Measurements from ENCODE around the gene FAM131C.
"Not testable (repeated sequence)": the region's sequence is repeated elsewhere in the genome, so short reads cannot be mapped to it uniquely, and the experiment has no call there.

FAM131C gene

GRCh38 chr1:16039871-16040270 lies 33.6 kb downstream of the FAM131C start:
- DNase-seq; H3K9me3 ChIP-seq (ENCODE audit: control extremely low read depth in 1 of 5, control insufficient read depth in 4 of 5, insufficient read depth in 2 of 5, low read depth in 1 of 5, low read length in 4 of 5); CTCF ChIA-PET; POLR2A ChIA-PET; H3K27me3 ChIP-seq (replicated peaks in 2 of 5; ENCODE audit: control insufficient read depth in 4 of 5, insufficient read depth in 5 of 5, low read length in 4 of 5); H3K4me1 ChIP-seq (ENCODE audit: control extremely low read depth in 1 of 4, control insufficient read depth in 4 of 4, insufficient read depth in 4 of 4, low read length in 3 of 4); H3K4me3 ChIP-seq (ENCODE audit: control insufficient read depth in 1 of 7, extremely low read depth in 1 of 7, insufficient read depth in 4 of 7, low read depth in 2 of 7, low read length in 6 of 7); H3K27ac ChIP-seq (ENCODE audit: insufficient read depth in 1 of 2, low read depth in 1 of 2, low read length in 2 of 2, poor library complexity in 1 of 2, severe bottlenecking in 2 of 2); H3K36me3 ChIP-seq (ENCODE audit: control insufficient read depth in 4 of 4, insufficient read depth in 4 of 4, low read length in 3 of 4): not testable (repeated sequence)
- WGBS (ENCODE audit: insufficient coverage) = 100% methylated on average over 4 of the region's 8 CpGs

DNA sequence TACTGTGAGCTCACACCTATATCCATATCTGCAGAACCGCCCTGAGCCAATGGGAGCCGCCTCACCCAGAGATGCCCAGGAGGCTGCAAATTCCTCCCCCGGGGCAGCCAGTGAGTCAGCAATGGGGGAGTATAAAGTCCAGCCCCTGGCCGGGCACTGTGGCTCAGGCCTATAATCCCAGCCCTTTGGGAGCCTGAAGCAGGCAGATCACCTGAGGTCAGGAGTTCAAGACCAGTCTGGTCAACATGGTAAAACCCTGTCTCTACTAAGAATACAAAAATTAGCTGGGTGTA lies 34.9 kb downstream of the FAM131C start:
- Histone ChIP-seq H3K9me3 (ENCODE audit: control extremely low read depth in 1 of 5, control insufficient read depth in 4 of 5, insufficient read depth in 2 of 5, low read depth in 1 of 5, low read length in 4 of 5) (no peaks in the 10 kb centered on the region), H3K27ac (ENCODE audit: insufficient read depth in 1 of 2, low read depth in 1 of 2, low read length in 2 of 2, poor library complexity in 1 of 2, severe bottlenecking in 2 of 2) (no peak overlapping the region), H3K4me1 (ENCODE audit: control extremely low read depth in 1 of 4, control insufficient read depth in 4 of 4, insufficient read depth in 4 of 4, low read length in 3 of 4) (no peaks in the 10 kb centered on the region), H3K27me3 (replicated peaks in 2 of 5; ENCODE audit: control insufficient read depth in 4 of 5, insufficient read depth in 5 of 5, low read length in 4 of 5) (no peaks in the 10 kb centered on the region), H3K36me3 (ENCODE audit: control insufficient read depth in 4 of 4, insufficient read depth in 4 of 4, low read length in 3 of 4) (no peaks in the 10 kb centered on the region), H3K4me3 (ENCODE audit: control insufficient read depth in 1 of 7, extremely low read depth in 1 of 7, insufficient read depth in 4 of 7, low read depth in 2 of 7, low read length in 6 of 7) (no peak overlapping the region)
- CTCF ChIA-PET = interaction anchor here (0.9 to 1.6 kb wide), 2 partner anchors 20 to 30 kb away, joined by 3 to 4 read pairs; no protein-coding TSS in a partner anchor
- WGBS (ENCODE audit: insufficient coverage) = 85% methylated on average over 4 of the region's 4 CpGs
- DNase-seq = no peak
- POLR2A ChIA-PET = no interaction called here

GRCh38 chr1:16036461-16036860 lies 37.0 kb downstream of the FAM131C start:
- H3K4me1 ChIP-seq (ENCODE audit: control extremely low read depth in 1 of 4, control insufficient read depth in 4 of 4, insufficient read depth in 4 of 4, low read length in 3 of 4); H3K27me3 ChIP-seq (replicated peaks in 2 of 5; ENCODE audit: control insufficient read depth in 4 of 5, insufficient read depth in 5 of 5, low read length in 4 of 5); H3K4me3 ChIP-seq (ENCODE audit: control insufficient read depth in 1 of 7, extremely low read depth in 1 of 7, insufficient read depth in 4 of 7, low read depth in 2 of 7, low read length in 6 of 7); POLR2A ChIA-PET; H3K36me3 ChIP-seq (ENCODE audit: control insufficient read depth in 4 of 4, insufficient read depth in 4 of 4, low read length in 3 of 4); H3K9me3 ChIP-seq (ENCODE audit: control extremely low read depth in 1 of 5, control insufficient read depth in 4 of 5, insufficient read depth in 2 of 5, low read depth in 1 of 5, low read length in 4 of 5); H3K27ac ChIP-seq (ENCODE audit: insufficient read depth in 1 of 2, low read depth in 1 of 2, low read length in 2 of 2, poor library complexity in 1 of 2, severe bottlenecking in 2 of 2); DNase-seq: not testable (repeated sequence)
- no CpG with 5 or more reads among the region's 11 CpGs for WGBS (ENCODE audit: insufficient coverage)
- CTCF ChIA-PET = interaction anchor here (1.5 kb wide), 1 partner anchor 21 kb away, joined by 10 read pairs; no protein-coding TSS in a partner anchor

DNA sequence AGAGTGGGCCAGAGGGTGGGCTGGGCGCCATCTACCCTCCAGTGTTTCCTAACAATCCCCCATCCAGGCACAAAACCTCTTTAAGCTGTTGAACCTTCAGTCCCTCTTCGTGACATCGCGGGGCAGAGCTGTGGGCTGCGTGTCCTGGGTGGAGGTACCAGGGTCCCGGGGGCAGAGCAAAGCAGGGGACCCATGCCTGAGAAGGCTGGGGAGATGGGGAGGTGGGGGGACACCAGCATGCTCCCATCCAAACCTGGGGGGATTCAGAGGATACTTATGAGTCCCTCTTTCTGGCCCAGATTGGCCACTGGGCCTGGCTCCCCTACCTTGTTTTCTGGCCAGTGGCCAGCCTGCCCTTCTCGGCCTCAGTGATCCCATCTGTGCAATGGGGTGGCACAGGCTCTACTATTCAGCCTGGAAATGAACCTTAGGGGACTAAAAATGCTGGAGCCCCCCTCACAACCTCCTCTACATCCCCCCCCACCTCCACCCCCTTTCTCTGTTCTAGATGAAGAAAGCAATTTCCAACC lies 40.3 kb downstream of the FAM131C start:
- H3K9me3 ChIP-seq (ENCODE audit: control extremely low read depth in 1 of 5, control insufficient read depth in 4 of 5, insufficient read depth in 2 of 5, low read depth in 1 of 5, low read length in 4 of 5); POLR2A ChIA-PET; H3K4me1 ChIP-seq (ENCODE audit: control extremely low read depth in 1 of 4, control insufficient read depth in 4 of 4, insufficient read depth in 4 of 4, low read length in 3 of 4); H3K27ac ChIP-seq (ENCODE audit: insufficient read depth in 1 of 2, low read depth in 1 of 2, low read length in 2 of 2, poor library complexity in 1 of 2, severe bottlenecking in 2 of 2); H3K36me3 ChIP-seq (ENCODE audit: control insufficient read depth in 4 of 4, insufficient read depth in 4 of 4, low read length in 3 of 4); DNase-seq; H3K4me3 ChIP-seq (ENCODE audit: control insufficient read depth in 1 of 7, extremely low read depth in 1 of 7, insufficient read depth in 4 of 7, low read depth in 2 of 7, low read length in 6 of 7): not testable (repeated sequence)
- CTCF ChIA-PET = interaction anchor here (0.6 to 2.6 kb wide), 4 partner anchors 14 to 87 kb away, joined by 3 to 6 read pairs (median 3); no protein-coding TSS in a partner anchor
- WGBS (ENCODE audit: insufficient coverage) = 82% methylated on average over 6 of the region's 7 CpGs
- peaks cover 0 to 12% (median 0%) of the 10 kb centered on the region in 5 experiments for H3K27me3 ChIP-seq (replicated peaks in 2 of 5; ENCODE audit: control insufficient read depth in 4 of 5, insufficient read depth in 5 of 5, low read length in 4 of 5)

- DNase-seq = peak; percentile 86 to 89 (median 89)
- Histone ChIP-seq H3K27ac (ENCODE audit: insufficient read depth in 1 of 2, low read depth in 1 of 2, low read length in 2 of 2, poor library complexity in 1 of 2, severe bottlenecking in 2 of 2) (no peak overlapping the region), H3K4me1 (ENCODE audit: control extremely low read depth in 1 of 4, control insufficient read depth in 4 of 4, insufficient read depth in 4 of 4, low read length in 3 of 4) (no peaks in the 10 kb centered on the region), H3K27me3 (replicated peaks in 2 of 5; ENCODE audit: control insufficient read depth in 4 of 5, insufficient read depth in 5 of 5, low read length in 4 of 5) (peaks cover 0 to 16% (median 0%) of the 10 kb centered on the region in 5 experiments), H3K36me3 (ENCODE audit: control insufficient read depth in 4 of 4, insufficient read depth in 4 of 4, low read length in 3 of 4) (no peaks in the 10 kb centered on the region), H3K9me3 (ENCODE audit: control extremely low read depth in 1 of 5, control insufficient read depth in 4 of 5, insufficient read depth in 2 of 5, low read depth in 1 of 5, low read length in 4 of 5) (no peaks in the 10 kb centered on the region), H3K4me3 (ENCODE audit: control insufficient read depth in 1 of 7, extremely low read depth in 1 of 7, insufficient read depth in 4 of 7, low read depth in 2 of 7, low read length in 6 of 7) (no peak overlapping the region)
- ChIA-PET POLR2A (no interaction called here), CTCF (interaction anchor here (0.6 to 2.9 kb wide), 7 partner anchors 9 to 25 kb away, joined by 3 to 9 read pairs (median 3); no protein-coding TSS in a partner anchor)
- WGBS (ENCODE audit: insufficient coverage) = 51% methylated on average over 15 of the region's 18 CpGs
These were observed 40.9 kb downstream of the FAM131C start for GRCh38 chr1:16032388-16033102.

GRCh38 chr1:16031551-16031950 lies 41.9 kb downstream of the FAM131C start:
- WGBS (ENCODE audit: insufficient coverage) = 94% methylated on average over 5 of the region's 8 CpGs
- Histone ChIP-seq H3K4me3 (ENCODE audit: control insufficient read depth in 1 of 7, extremely low read depth in 1 of 7, insufficient read depth in 4 of 7, low read depth in 2 of 7, low read length in 6 of 7) (no peak overlapping the region), H3K27ac (ENCODE audit: insufficient read depth in 1 of 2, low read depth in 1 of 2, low read length in 2 of 2, poor library complexity in 1 of 2, severe bottlenecking in 2 of 2) (no peak overlapping the region), H3K4me1 (ENCODE audit: control extremely low read depth in 1 of 4, control insufficient read depth in 4 of 4, insufficient read depth in 4 of 4, low read length in 3 of 4) (peaks cover 0 to 7% (median 5%) of the 10 kb centered on the region in 4 experiments), H3K36me3 (ENCODE audit: control insufficient read depth in 4 of 4, insufficient read depth in 4 of 4, low read length in 3 of 4) (no peaks in the 10 kb centered on the region), H3K27me3 (replicated peaks in 2 of 5; ENCODE audit: control insufficient read depth in 4 of 5, insufficient read depth in 5 of 5, low read length in 4 of 5) (peaks cover 0 to 19% (median 0%) of the 10 kb centered on the region in 5 experiments), H3K9me3 (ENCODE audit: control extremely low read depth in 1 of 5, control insufficient read depth in 4 of 5, insufficient read depth in 2 of 5, low read depth in 1 of 5, low read length in 4 of 5) (no peaks in the 10 kb centered on the region)
- CTCF ChIA-PET = interaction anchor here (0.6 to 2.9 kb wide), 7 partner anchors 13 to 34 kb away, joined by 3 to 9 read pairs (median 5); no protein-coding TSS in a partner anchor
- POLR2A ChIA-PET = interaction anchor here (0.6 kb wide), 1 partner anchor 21 kb away, joined by 5 read pairs; no protein-coding TSS in a partner anchor
- no peak for DNase-seq

DNA sequence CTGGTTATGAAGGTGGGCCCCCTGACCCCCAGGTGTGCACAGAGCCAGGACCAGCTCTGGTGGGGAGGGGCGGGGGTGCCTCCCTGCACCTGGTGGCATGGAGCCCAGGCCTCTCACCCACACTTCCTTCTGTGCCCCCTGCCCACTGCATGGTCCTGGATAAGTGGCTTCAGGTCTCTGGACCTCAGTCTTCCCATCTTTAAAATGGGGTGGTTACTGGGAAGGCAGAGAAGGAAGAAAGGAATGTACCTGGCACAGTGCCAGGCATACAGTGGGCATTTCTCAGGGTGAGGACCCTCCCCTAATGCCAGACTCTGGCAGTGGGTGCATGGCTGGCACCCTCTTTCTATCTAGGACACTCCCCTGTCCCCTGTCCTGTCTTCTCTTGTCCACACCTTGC lies 44.2 kb downstream of the FAM131C start:
- H3K27me3 ChIP-seq (replicated peaks in 2 of 5; ENCODE audit: control insufficient read depth in 4 of 5, insufficient read depth in 5 of 5, low read length in 4 of 5) = peaks cover 0 to 19% (median 0%) of the 10 kb centered on the region in 5 experiments
- no peaks in the 10 kb centered on the region for H3K36me3 ChIP-seq (ENCODE audit: control insufficient read depth in 4 of 4, insufficient read depth in 4 of 4, low read length in 3 of 4)
- 100% methylated on average over 1 of the region's 1 CpG for WGBS (ENCODE audit: insufficient coverage)
- H3K27ac ChIP-seq (ENCODE audit: insufficient read depth in 1 of 2, low read depth in 1 of 2, low read length in 2 of 2, poor library complexity in 1 of 2, severe bottlenecking in 2 of 2) = no peak overlapping the region
- no peaks in the 10 kb centered on the region for H3K9me3 ChIP-seq (ENCODE audit: control extremely low read depth in 1 of 5, control insufficient read depth in 4 of 5, insufficient read depth in 2 of 5, low read depth in 1 of 5, low read length in 4 of 5)
- ChIA-PET POLR2A (no interaction called here), CTCF (no interaction called here)
- peaks cover 0 to 7% (median 5%) of the 10 kb centered on the region in 4 experiments for H3K4me1 ChIP-seq (ENCODE audit: control extremely low read depth in 1 of 4, control insufficient read depth in 4 of 4, insufficient read depth in 4 of 4, low read length in 3 of 4)
- DNase-seq = no peak
- H3K4me3 ChIP-seq (ENCODE audit: control insufficient read depth in 1 of 7, extremely low read depth in 1 of 7, insufficient read depth in 4 of 7, low read depth in 2 of 7, low read length in 6 of 7) = no peak overlapping the region

Measured in common myeloid progenitor, CD34-positive (primary cell).